H1 (cell line): ENCODE data around the gene MAP3K1. TPM values are rescaled to one million over a fixed set of nuclear protein-coding genes. Genes with fewer than 3 reads are reported as not detected.

Source experiments
- SIN3A ChIP-seq, 2 experiments: IDR thresholded peaks in 1 of 2; conservative IDR thresholded peaks in 1 of 2; 2 replicates each; pipeline ENCODE4 v1.6.1; 2011 to 2012; ENCODE audit warnings: low read length in 2 of 2, improper control_type of control experiment in 1 of 2, low read depth in 1 of 2, mild to moderate bottlenecking in 1 of 2
- TEAD4 ChIP-seq: IDR thresholded peaks from 2 replicates; pipeline ENCODE4 v1.6.1; 2012; ENCODE audit warnings: low read depth, low read length, inconsistent platforms, mixed read lengths
- polyA plus RNA-seq, 7 experiments: library from polyadenylated mRNA; depleted of rRNA in 3 of 7; stranded (reverse) in 5 of 7; unstranded in 2 of 7; fragments of >200 nt in 5 of 7; fragments of 200-250 nt in 2 of 7; gene quantifications; 1 replicate in 5 of 7; 2 replicates in 1 of 7; 4 replicates in 1 of 7; pipeline versions ENCODE4 v1.2.1 to v1.2.3, GENCODE V29; 2011 to 2013; ENCODE audit warnings: missing spikeins in 2 of 7, mixed read lengths in 2 of 7
- total RNA-seq: library from RNA; stranded (reverse); fragmentation: NEBNext Ultra II Directional; extraction: Animal tissue kit (Norgen Biotek cat#: 25700); gene quantifications from 2 replicates; pipeline ENCODE4 v1.2.1, GENCODE V29; 2021

MAP3K1 gene
- total and polyA plus RNA-seq, 2 of the 8 experiments (the other 6 are each of a cell fraction or from before 2014, with no cell fraction given), result 3.9 to 11.8 TPM

GRCh38 chr5:56900395-56900794, 85.0 kb downstream of the MAP3K1 start (continued):
- TF ChIP-seq SIN3A (conservative IDR thresholded peaks at IDR 0.05 in 1 of 2, IDR thresholded peaks at IDR 0.05 in 1 of 2; ENCODE audit: low read depth in 1 of 2, low read length in 2 of 2), result no peak
- TF ChIP-seq TEAD4, result no peak
